ENCODE data around the gene MRPS6.

The MRPS6 gene

GRCh38 chr21:34135330-34135729 is 62.0 kb downstream of the MRPS6 start:
- DNase-seq: no peak

DNA sequence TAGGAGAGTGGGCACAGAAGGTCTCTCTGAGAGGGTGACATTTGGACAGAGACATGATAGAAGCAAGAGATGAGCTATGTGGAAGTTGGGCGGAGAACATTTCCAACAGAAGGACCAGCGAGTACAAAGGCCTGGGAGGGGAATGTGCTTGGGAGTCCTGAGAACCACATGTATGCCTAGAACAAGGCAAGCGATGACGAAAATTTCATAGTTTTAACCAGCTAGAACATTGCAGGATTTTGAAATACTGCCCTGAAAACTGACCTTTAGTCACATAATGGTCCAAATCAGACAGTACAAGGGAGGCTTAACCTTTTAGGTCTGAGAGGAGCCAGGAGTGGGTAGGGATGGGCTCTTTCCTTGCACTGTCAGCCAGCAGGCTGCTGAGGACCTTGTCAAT is 68.0 kb downstream of the MRPS6 start:
- DNase-seq: no peak

DNA sequence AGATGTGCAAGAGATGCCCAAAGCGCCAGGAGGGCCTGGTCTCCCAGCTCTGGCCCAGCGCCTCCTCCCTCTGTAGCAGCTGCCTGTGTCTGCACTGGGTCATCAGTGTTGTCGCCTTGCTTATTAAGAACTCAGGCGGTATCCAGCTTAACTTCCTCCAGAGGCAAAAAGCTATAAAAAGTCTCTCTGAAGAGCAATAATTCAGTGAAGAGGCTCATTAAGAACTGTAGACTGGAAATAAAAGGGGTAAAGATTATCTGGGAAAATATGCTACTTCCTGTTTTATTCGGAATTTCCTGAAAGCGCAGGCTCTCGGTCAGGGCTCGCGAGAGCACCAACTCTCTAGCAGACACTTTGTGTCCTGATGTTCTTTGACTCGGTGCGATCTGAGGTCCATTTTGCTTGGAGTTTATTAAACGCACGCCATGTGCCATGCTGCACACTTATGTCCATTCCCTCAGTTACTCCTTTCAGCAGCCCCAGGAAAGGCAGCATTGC is 70.4 kb downstream of the MRPS6 start:
- no peak for DNase-seq

DNA sequence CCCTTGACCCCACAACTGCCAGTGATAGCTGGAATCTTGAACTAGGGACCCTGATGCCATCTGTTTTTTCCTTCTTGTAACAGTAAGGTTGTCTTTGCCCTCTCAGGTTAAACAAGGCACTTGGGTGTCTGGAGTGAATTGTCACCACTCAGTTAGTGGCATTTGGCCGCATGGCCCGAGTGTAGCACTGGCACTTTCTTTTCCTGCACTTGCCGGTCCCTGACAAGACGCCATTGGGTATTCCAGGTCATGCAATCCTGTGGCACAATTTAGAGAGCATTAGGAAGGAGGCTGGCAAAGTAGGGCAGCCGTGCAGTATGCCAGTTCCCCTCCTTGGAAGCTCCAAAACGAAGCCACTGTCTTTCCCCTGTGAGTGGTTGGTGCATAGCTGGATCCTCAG is 70.8 kb downstream of the MRPS6 start:
- DNase-seq: no peak

GRCh38 chr21:34147792-34148418 is 74.5 kb downstream of the MRPS6 start:
- no peak for DNase-seq

GRCh38 chr21:34148419-34148804 is 75.0 kb downstream of the MRPS6 start:
- DNase-seq: no peak

DNA sequence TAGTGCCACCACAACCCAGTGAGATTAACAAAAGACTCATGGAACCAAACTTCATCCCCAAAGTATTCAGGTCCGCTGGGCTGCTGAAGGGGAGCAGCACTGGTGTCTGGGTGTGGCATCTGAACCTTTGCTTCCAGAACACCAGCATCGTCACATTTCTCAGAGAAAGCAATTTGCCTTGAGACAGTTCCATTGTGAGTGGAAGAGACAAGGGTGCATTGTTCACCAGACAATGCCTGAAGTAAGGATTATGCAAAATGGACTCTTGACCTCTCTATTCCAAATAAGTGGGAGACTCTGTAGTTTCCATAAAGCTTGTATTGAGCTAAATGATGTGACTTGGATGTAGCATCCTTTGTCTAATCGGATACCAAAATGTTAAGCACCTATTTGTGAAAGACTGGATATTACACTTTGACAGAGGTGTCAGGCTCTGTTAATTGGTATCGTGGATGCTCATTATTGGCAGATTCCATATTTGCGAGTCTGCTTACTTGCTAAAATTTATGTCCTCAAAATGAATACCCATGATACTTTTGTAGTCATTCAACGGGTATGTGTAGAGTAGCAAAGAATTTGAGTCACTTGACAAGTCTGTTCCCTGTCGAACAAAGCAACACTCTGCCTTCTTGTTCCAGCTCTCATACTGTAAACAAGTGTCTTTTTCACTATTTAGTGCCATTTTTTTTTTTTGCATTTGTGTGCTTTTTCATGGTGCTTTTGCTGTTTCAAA is 75.6 kb downstream of the MRPS6 start:
- DNase-seq: no peak

DNA sequence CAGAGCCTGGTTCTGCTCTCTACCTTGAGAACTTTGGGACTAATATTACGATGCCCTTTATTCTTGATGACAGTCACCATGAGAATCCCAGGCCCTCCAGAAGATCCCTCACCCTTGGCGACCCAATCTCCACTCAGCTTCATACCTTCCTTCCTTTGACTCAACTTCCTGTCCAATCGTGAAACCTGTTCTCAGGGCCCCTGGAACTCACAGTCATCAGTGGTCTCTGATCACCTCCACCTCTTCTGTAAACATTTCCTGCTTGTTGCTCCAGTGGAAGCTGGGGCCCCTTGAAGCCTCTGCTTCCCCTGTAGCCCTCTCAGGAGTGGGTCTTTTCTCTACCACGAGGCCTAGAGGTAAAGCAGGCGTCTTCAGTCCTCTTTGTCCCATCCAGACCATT is 79.1 kb downstream of the MRPS6 start:
- DNase-seq: no peak

DNA sequence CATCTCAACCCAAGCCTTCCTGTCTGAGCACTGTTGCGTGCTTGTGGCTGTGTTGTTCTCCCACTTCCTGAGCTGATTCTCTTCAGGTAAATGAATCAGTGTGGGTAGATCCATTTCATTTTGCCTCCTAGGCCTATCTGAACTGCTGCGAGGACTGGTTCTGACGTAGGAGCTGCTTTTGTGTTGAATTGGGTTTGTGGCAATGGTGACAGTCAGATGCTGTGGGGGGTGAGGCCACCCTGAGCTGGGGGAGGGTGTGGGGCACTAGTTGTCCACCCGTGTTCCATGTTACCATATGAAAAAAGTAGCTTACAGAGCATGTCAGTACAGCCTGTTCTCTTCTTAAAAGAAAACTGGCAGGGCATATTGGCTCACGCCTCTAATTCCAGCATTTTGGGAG is 81.5 kb downstream of the MRPS6 start:
- DNase-seq: no peak

DNA sequence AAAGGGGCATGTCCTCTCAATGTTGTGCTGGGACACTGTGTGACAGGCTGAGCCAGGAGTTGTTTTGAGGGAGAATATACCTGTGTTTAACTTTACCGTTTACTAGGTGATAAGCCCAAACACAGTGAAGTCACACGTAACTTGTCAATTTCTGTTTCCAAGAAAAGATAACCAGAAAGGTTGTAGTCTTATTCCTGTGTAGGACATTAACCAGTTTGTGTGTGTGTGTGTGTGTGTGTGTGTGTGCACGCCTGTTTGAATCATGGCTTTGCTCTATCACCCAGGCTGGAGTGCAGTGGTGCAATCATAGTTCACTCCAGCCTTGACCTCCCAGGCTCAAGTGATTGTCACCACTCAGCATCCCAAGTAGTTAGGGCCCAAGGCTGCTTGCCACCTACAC is 83.6 kb downstream of the MRPS6 start:
- no peak for DNase-seq

GRCh38 chr21:34157521-34157920 is 84.1 kb downstream of the MRPS6 start:
- no peak for DNase-seq

DNA sequence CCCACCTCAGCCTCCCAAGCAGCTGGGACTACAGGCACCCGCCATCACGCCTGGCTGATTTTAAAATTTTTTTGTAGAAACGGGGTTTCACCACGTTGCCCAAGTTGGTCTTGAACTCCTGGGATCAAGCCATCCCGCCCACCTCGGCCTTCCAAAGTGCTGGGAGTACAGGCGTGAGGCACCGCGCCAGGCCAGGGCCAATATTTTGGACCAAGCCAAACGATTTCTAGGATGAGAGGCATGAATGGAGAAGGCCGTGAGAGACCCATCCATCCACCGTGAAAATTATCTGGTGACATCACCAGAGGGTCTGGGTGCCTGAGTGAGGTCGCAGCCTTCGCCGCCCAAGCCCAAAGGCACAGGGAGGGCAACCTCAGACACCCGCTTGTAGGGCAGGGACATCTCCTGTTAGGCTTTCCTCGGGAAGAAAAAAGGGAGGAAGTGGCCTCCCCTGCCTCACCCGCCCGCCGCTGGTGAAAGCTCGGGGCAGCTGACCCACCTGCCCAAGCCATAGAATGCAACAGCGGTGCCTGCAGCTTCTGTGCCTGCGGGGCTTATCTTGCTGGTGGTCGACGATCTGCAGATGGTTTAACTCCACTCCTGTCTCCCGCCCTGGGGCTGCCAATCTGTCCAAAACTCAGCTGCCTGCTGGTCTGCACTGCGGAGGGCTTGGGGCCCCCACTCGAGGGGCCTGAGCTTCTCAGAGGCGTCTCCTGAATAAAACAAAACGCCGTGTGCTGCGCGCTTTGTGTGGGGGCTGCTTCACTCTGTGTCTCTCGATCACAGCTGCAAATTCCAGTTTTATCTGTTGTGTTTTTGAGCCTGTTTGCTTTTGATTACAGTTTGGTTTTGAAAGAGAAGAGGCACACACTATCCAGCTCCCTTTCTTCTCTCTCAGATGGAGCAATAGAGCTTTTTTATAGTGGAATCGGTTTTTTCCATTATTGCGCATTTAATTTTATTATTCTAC is 85.8 kb downstream of the MRPS6 start:
- no peak for DNase-seq

DNA sequence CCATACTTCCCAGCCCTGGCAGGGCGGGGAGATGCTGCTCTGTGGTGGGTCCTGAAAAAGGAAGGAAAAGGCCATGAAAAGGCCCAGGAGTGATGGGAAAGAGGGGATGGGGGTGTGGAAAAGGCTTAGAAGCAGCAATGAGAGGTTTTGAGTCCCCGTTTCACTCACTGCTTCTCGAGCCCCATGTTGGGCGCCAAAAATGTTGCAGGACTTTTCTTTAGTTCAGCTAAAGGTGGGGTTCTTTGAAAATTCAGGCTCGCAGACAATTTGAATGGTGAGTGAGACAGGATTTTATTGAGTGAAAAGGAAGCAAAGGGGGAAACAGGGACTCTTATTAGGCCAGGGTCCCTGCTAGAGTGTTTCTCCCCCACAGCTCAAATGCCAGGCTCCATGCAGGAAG is 93.1 kb downstream of the MRPS6 start:
- DNase-seq: no peak

GRCh38 chr21:34170886-34171285 is 97.5 kb downstream of the MRPS6 start:
- no peak for DNase-seq

DNA sequence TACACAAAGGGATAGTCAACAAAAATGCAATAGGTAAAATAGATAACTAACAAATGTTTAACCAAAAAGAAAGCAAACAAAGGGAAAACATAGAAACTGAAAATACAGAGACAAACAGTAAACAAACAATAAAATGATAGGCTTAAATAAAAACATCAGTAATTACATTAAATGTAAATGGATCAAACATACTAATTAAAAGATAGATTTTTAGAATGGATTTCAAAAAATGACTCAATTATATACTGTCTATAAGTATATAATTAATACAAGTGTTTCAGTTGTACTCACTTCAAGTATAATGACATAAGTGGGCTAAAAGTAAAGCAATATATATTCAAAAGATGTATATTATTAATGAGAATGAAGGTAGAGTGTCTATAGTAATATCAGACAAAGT is 101.1 kb downstream of the MRPS6 start:
- DNase-seq: no peak

DNA sequence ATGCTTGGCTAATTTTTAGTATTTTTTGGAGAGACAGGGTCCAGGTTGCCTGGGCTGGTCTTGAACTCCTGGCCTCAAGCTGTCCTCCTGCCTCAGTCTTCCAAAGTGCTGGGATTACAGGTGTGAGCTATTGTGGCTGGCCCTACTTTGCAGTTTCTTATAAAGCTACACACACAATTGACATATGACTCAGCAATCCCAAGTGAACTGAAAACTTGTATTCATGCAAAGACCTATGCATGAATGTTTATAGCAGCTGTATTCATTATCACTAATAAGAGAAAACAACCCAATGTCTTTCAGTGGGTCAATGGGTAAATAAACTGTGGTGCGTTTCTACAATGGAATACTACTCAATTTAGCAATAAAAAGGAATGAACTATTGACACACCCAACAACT is 103.1 kb downstream of the MRPS6 start:
- no peak for DNase-seq

DNA sequence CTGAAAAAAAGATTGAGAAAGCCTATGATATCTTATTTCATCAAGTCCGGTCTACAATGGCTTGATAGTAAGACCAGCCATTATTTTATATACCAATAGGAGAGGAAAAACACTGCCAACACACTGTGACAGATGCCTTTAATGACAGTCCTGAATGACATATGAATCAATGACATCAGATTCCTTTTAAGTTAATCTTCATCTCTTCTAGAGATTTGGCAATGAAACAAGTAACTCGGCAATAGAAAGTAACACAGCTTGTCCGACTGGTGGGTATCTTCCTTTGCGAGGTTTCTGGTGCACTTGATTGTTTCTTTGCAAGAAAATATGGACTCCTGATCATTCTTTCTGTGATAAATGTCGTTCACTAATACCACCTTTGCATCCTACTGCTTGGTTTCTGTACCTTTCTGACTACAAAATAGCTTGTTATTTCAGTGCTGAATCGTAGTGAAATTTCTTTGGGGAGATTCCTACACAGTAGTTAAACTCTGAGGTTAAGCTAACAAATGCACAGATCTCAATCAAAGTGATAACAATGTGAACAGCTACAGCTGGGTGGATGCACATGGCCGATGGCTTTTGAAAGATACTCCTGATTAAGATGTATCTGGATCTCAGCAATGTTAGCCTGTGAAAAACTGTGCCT is 104.7 kb downstream of the MRPS6 start:
- DNase-seq: no peak

- no peak for DNase-seq
These were observed 106.0 kb downstream of the MRPS6 start for GRCh38 chr21:34179204-34179935.

DNA sequence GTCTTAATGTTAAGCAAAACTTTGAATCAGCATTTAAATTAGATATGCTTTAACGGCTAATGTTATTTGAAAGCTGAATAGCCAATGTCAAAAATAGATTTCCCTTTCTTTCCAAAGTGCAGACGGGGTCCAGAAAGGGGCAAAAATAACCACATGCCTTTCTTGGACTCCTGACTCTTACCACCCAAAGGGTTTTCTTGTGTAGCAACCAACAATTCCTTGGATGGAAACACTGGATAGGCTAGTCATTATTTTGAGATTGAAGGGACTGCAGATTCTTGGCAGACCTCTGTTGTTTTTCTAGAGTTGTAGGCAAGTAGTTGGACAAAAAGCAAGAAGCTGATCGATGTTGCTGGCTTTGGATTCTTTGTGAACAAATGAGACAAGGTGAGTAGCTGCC is 107.0 kb downstream of the MRPS6 start:
- DNase-seq: no peak

DNA sequence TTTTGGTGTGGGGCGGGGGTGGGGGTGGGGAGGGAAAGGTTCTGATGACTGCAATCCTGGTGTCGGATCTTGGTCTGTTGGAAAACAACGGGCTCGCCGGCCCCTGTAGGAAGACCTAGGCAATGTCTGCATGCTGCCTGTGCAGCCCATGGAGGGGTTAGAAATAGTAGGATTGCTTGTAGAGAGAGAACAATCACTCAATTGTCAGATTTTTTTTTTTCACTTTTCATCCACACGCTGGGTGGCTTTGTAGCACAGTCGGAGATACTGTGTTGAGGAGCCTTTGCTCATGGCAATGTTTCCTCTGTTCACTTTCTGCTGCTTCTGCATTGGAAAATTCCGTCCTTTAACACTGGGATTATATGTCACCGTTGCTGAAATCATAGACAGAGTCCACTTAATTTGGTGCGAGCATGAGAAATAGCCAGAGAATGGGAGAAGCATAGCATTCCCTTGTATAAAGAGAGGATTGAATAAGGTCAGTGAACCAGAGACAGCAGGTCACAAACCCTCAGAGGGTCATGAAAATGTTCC is 107.5 kb downstream of the MRPS6 start:
- DNase-seq: no peak

GRCh38 chr21:34181431-34182039 is 108.2 kb downstream of the MRPS6 start:
- DNase-seq: no peak

GRCh38 chr21:34182436-34182835 is 109.1 kb downstream of the MRPS6 start:
- DNase-seq: no peak
